HCEC 1CT (cell line): Measurements from ENCODE around the gene HOXA3.

Source experiments
- DNase-seq: peaks from one replicate; pipeline ENCODE4 v3.0.0-alpha.2; 2017

Gene HOXA3

GRCh38 chr7:27126596-27127327 is 25.6 kb downstream of the HOXA3 start:
- DNase-seq = no peak

GRCh38 chr7:27125986-27126394 is 26.4 kb downstream of the HOXA3 start:
- no peak for DNase-seq

- no peak for DNase-seq
These were observed 27.3 kb downstream of the HOXA3 start for GRCh38 chr7:27124902-27125689.

GRCh38 chr7:27124096-27124901 is 28.1 kb downstream of the HOXA3 start:
- DNase-seq = no peak

- DNase-seq = no peak
These were observed 28.8 kb downstream of the HOXA3 start for GRCh38 chr7:27123477-27124053.

GRCh38 chr7:27123007-27123476 is 29.3 kb downstream of the HOXA3 start:
- no peak for DNase-seq

- DNase-seq = no peak
These were observed 30.1 kb downstream of the HOXA3 start for GRCh38 chr7:27122077-27122910.

GRCh38 chr7:27121684-27122076 is 30.7 kb downstream of the HOXA3 start:
- no peak for DNase-seq

- DNase-seq = no peak
These were observed 32.9 kb downstream of the HOXA3 start for GRCh38 chr7:27119412-27119911.

GRCh38 chr7:27118580-27118979 is 33.8 kb downstream of the HOXA3 start:
- DNase-seq = no peak

GRCh38 chr7:27117887-27118491 is 34.4 kb downstream of the HOXA3 start:
- DNase-seq = peak; percentile 58

- no peak for DNase-seq
These were observed 35.2 kb downstream of the HOXA3 start for GRCh38 chr7:27116962-27117886.

- peak; percentile 24 for DNase-seq
These were observed 36.1 kb downstream of the HOXA3 start for GRCh38 chr7:27116031-27116961.

GRCh38 chr7:27115221-27116026 is 37.0 kb downstream of the HOXA3 start:
- peak; percentile 88 for DNase-seq

- DNase-seq = no peak
These were observed 37.5 kb downstream of the HOXA3 start for GRCh38 chr7:27114881-27115220.

GRCh38 chr7:27113991-27114769 is 38.2 kb downstream of the HOXA3 start:
- peak; percentile 39 for DNase-seq
